Activated T-cell treated with anti-CD3 and anti-CD28 coated beads for 24 hours (primary cell): ENCODE measurements around the gene KIF26B.
"Not testable (repeated sequence)": the region's sequence is repeated elsewhere in the genome, so short reads cannot be mapped to it uniquely, and the experiment has no call there.

Experiments used
- DNase-seq: peaks from one replicate; pipeline ENCODE4 v3.0.0-alpha.2; 2020; ENCODE audit warnings: low read depth

KIF26B gene

DNA sequence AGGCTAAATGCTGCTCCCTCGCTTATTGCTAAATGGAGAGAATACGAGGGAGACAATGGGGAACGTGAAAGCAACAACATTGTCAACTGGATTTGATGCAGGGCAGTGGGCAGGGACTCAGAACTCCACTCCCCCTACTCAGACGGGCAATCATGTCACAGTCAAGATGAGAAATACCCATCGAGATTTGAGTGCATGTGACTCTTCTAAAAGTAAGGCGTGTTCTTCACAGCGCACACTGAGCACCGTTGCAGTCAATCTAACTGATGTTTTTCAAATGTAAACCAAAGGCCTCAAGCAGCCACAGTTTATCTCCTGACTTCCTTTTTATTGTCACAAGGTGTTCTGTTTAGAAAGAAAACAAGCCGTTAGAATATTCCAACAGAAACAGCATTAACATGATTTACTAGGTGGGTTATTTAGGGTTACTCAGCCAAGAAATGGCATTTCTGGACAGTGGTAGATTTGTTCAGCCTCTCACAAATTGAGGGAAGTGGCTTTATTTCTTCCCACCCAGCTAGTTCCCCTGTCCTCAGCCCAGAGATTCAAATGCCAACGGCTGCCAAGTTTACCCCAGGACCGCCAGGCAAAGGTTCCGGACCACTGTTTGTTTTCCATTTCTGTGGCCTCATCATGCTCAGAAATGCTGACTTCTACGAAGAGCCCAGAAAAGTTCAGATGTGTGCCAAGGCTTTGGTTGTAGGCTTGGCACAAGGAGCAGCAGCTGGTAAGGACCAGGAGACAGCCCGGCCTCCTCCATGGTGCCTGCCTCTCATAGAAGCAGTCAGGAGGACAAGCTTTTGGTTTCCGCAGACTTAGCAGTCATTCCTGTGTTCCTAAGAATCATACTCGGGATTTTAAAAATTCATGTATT lies 171.4 kb downstream of the KIF26B start:
- DNase-seq = no peak

DNA sequence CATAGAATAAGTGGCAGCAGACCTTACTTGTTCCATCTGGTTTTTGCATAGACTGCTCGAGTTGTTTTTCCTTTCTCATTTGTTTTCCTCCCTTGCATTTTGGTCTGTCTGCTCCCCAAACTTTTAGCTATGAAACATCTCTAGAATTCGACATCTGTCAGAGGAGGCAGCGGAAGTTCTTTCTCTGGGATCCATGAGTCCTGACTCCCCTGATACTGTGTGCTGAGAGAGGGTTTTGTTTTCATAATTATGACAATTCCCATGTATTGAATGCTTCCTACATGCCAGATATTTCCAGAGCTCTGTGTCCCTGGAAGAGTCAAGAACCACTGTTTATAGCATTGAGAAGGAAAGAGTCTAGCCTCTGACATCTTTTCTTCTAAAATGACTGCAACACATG lies 172.6 kb downstream of the KIF26B start:
- DNase-seq = no peak

DNA sequence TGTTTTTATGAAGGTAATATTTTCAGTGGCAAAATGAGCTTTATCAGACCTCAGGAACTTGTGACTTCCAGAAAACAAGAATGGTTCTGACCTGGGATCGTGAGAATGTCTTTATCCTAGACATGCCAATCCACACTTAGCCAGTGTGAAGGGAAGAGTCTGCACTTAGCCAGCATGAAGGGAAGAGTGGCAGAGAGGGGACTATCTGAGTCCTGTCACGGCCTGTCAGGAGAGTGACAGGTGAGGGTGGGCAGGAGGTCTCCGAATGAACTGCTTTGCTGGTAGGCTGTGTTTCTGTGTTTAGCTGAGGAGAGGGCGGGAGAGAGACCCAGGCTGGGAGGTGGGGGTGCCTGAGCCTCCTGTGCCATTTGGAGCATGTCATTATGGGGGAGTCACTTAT lies 173.1 kb downstream of the KIF26B start:
- no peak for DNase-seq

DNA sequence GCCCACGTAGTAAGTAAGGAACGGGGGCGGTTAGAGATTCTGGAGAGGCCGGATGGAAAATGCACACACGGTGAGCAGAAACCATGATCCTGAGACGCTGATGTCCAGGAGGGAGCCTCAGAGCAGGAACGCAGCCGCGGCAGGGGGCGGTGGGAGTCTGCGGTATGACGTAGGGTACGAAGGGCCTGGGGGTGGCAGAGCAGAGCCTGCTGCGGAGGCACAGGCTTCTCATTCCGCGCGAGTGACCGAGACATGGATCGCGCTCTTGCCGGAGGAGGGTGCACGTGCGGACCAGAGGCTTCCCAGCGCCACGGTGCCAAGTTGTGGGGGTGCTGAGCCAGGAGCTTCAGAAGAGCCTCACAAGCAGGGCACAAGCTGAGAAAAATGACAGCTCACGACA lies 176.2 kb downstream of the KIF26B start:
- no peak for DNase-seq

DNA sequence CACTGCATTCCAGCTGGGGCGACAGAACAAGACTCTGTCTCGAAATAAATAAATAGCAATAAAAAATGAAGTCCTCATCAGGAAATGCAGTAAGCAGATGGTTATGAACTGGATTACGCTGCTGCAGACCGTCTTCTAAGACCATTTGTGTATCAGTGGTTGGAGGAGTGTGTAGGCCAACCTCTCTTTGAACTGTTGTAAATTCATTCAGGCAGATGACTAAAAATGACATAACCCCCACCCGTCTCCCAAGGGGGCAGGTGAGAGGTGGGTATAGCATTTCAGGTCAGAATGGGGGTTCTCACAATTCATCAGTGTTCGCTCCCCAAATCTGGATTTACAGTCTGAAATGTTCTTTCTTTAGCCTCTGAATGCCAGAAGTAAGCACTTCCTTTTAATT lies 177.3 kb downstream of the KIF26B start:
- DNase-seq = no peak

DNA sequence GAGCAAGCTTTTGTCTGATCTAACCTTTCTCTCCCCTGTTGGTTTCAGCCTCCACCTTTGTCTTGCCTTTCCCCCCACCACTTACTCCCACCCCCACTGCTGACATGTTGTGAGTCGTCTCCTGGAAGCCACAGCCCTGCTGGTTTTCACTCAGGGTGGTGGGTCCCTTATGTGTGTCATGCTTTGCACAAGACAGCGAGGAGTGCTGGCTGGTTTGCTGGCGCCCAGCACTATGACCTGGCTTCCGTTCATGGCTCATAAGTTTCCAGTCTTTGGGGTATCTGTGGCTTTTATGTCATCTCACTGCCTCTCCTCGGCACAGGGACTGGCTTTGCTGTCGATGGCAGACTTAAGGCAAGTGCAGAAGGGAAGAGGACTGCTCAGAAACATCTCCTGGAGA lies 177.7 kb downstream of the KIF26B start:
- peak; percentile 33 for DNase-seq

DNA sequence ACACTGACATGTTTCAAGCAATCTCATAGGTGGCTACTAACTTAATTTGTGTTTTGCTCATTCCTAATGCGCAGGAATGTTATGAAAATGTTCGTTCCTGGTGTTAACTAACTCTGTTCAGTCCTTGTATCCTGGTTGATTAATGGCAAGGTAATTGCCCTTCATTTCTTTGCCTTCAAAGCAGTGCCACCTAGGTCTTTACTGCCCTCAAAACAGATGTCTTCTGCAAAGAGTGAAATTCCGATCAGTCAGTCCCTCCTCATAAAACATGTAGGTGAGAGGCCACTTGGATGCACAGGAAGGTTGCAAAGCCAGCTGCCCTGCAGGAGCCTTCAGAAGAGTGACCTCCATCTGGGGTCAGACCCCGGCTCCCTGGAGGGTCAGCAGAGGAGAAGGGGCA lies 179.4 kb downstream of the KIF26B start:
- no peak for DNase-seq

DNA sequence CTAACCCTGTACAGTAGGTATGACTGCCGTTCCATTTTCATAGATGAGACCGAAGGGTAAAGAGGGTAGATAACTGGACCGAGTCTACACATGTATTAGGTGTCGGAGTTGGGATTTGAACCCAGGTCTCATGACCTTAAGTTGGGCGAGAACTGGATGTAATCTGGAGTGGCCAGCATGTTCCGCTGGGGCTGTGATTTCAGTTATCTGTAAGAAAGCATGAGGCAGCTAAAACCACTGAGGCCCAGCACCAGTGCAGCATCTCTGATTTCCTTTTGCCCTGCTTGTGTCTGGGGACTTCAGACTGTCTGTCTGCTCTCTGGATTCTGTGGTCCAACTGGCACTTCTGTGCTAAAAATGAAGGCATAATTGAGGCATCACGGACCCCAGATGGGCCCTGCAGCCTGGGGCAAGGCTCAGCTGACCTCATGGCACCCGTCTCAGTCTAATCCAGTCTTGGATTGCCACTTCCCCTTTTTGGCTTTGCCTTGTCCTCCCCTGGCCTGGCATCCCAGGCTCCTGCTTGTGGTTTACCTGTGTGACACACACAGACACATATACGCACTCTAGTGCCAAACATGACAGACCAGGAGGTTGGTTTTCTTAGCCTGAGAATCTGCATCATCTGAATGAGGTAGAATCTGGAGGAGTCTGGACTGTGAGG lies 180.2 kb downstream of the KIF26B start:
- DNase-seq = no peak

DNA sequence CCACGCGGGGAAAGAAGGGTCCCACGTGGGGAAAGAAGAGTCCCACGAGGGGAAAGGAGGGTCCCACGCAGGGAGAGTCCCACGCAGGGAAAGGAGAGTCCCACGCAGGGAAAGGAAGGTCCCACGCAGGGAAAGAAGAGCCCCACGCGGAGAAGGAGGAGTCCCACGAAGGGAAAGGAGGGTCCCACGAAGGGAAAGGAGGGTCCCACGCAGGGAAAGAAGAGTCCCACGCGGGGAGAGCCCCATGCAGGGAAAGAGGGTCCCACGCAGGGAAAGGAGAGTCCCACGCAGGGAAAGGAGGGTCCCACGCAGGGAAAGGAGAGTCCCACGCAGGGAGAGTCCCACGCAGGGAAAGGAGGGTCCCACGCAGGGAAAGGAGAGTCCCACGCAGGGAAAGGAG lies 180.9 kb downstream of the KIF26B start:
- DNase-seq = not testable (repeated sequence)

DNA sequence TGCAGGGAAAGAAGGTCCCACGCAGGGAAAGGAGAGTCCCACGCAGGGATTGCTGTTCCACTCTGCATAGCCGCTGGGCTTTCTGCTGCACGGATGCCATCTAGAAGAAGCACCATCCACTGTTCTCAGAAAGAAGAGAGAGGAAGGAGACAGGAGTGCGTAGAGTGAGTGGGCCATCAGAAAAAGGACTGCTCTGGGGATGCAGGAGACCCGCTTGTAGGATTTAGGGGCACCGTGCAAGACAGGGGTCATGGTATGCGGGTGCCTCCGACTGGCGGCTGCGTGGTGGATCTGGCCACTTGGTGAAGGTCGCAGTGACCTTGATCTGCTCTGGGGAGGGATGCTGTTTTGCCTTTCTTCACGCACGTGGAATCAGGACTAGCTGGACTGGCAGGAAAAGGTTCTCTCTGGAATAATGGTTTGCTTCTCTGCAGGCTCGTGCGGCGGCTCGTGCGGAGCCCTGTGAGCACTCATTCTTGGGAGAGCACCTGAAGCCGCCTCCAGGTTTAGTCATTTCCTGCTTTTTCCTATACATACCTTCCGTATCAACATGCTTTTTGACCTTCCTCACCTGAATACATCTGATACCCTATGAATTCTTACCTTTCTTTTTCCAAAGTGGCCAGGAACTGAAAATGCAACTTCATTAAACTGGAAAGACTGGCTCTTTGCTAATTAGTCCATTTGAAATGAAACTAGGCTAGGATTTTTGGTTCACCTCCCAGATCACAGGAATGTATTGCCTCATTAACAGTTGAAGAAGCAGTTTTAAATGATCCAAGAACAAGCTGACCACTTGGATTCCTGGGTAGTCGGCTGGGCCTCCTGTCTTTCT lies 181.6 kb downstream of the KIF26B start:
- no peak for DNase-seq

DNA sequence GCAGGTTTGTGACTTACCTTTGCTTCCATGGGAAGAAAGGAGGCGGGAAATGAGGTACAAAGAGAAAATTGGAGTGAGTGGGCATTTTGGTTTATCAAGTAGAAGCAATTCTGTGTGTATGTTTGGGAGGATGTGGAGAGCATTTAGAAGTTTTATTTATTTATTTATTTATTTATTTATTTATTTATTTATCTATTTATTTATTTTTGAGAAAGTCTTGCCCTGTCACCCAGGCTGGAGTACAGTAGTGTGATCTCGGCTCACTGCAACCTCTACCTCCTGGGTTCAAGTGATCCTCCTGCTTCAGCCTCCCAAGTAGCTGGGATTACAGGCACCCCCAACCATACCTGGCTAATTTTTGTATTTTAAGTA lies 182.2 kb downstream of the KIF26B start:
- not testable (repeated sequence) for DNase-seq

DNA sequence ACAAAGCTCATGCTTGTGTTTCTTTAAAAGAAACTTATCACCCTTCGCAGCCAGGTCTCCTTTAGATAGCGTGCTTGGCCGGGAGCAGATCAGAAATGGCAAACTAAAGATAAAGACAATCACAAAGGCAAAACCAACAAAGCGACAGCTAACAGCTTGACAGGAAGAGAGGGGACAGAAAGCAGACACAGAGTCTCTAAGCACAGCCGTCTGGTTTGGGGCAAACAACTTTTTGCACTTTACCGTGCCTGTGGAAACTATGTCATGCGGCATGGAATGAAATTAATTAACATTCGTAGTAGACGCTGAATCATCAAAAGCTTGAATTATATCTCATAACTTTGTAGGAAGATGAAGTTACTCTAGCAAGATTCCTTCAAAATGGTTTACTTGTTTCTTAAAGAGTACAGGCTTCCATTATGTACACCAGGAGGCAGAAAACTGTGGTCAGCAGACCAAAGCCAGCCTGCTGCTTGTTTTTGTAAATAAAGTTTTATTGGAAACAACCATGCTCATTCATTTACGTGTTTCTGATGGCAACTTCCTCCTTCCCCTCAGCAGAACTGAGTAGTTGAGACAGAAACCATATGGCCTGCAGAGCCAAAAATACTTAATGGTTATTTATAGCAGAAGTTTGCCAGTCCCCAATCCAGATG lies 183.2 kb downstream of the KIF26B start:
- DNase-seq = no peak

DNA sequence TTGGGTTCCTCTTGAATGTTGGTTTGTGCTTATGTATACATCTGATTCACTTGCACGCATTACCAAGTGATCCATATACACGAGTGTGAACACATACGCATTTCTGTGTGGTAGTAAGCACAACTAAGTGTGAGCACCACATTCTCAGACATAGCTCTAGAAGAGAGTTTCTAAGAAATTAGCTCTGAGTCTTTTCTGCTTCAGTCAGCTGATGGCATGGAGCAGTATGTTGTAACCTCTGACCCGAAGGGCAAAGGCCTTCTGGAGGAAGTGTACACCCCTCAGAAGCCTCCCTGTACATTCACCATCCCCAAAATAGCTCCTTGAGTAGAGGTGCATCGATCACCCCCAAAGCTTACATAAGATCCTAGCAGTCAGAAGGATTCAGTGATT lies 183.7 kb downstream of the KIF26B start:
- no peak for DNase-seq

DNA sequence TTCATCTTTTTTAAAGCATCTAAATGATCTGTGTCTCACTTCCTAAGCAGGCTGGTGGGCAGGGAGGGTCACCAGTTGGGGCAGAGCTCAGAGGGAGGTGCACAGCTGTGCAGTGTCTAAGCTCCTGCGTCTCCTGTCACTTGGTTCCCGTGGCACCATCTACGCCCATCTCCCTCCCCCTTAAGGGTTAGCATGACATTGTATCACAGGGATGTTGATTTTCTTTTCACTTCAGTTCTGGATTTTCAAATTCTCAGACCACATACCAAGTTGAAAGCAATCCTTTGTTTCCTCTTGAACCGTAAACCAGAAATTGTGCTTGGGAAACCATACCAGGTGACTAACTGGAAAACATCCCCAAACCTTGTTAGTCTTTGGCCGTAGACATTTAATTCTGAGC lies 187.0 kb downstream of the KIF26B start:
- DNase-seq = no peak

DNA sequence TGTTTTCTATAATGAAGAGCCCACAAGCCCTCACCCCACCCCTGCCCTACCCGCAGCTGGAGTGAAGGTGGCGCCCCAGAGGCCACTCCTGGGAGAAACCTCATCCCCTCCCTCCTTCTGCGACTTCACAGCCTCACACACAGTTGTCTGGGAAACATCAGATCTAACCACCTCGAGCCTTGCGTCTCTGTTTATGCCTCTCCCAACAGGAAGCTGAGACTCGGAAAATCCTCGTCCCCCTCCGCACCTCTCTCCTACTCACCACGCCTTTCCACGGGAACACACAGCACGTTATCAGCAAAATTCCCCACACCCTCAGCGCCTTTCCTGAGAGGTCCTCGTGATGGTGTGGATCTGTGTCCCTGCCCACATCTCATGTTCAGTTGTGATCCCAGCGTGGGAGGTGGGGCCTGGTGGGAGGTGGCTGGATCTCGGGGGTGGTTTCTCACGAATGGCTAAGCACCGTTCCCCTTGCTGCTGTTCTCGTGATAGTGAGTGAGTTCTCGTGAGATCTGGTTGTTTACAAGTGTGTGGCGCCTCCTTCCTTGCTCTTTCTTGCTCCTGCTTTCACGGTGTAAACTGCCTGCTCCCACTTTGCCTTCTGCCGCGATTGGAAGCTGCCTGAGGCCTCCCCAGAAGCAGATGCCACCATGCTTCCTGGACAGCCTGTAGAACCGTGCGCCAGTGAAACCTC lies 190.6 kb downstream of the KIF26B start:
- DNase-seq = no peak

DNA sequence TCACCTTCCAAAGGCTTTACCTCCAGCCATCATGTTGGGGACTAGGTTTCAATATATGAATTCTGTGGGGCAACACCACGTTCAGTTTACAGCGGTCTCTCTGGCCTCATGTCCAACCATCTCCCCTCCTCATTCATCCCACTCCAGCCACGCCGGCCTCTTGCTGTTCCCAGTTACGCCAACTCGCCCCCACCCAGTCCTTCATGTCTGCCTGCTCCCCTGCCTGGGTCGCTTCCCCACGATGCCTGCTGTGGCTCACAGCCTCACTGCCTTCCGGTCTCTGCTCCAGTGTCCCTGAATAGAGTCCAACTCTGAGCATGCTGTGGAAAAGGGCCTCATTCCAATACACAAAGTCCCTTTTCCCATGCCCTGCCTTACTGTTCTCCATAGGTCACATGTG lies 193.8 kb downstream of the KIF26B start:
- DNase-seq = no peak

DNA sequence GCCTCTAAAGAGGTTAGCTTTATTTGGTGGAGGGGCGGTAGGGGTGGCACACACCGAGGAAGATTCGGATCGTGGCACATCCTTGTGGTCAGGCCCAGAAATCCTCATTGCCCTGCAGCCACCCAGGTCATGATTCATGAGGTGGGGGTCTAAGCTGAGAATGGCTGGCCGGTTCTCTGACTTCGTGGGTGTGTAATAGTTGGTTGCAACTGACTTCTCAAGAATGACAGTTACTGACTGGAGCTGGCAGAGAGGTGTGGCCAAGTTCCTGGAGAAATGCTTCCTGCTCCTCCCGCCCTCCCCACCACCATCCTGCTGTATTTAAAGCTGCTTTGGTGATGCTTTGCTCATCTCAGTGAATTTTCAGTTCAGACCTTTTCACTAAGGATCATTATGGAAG lies 198.6 kb downstream of the KIF26B start:
- DNase-seq = no peak

DNA sequence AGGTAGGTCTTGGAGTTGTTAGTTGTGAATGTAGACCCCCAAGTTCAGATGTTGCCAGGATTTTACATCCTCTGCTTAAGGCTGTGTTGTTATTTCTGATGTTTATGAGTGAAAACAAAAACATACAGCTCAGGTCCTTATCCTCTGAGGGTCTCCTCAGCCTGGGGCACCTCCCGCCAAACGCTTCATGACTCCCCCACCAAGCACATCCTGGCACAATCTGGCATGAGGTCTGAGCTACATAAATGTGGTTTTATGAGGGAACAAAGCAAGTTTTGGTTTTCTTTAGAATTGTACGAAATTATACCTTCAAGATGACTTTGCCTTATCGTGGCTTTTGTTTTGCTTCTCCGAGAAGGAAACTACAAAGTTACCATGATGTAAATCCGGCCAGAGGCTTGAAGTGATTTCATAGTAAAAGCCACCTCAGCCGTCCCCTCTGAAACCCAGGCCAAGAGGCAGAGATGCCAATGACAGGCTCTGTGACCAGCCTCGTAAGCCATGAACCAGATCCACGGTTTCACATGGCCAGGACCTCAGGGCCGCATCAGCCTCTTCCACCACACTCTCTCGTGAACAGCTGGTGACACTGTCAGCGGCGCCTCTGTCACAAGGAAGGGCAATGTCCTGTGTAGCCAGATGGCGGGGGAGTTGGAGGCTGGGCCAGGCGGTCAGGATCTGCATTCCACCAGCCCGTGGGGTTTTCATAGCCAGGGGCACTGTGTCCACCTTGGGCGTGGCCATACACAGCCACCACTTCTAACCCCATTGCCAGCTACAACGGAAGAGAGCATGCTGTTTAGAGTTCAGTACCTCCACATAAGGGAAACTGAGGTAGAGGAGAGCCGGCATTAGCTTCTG lies 199.4 kb downstream of the KIF26B start:
- no peak for DNase-seq

DNA sequence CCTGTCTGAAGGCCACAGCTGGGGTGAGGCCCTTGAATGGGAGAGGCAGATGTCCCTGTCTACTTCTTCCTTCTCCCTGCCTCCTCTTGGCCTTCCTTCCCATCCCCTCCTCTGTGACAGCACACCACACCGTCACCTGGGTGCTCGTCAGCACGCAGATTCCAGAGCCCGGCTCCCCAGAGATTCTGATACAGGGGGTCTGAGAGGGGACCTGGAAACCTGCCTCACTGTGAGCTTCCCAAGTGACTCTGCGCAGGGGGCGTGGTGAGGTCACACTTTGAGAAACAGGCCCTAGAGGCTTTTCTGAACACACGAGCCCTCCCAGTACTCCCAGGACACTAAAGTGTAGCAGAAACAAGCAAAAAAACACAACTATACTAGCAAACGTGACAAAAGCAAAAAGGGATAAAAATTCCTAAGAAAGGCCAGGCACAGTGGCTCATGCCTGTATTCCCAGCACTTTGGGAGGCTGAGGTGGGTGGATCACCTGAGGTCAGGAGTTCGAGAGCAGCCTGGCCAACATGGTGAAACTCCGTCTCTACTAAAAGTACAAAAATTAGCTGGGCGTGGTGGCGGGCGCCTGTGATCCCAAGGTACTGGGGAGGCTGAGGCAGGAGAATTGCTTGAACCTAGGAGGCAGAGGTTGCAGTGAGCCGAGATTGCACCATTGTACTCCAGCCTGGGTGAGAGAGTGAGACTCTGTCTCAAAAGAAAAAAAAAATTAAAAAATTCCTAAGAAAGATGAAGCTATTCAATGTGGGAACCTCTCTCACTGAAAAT lies 201.3 kb downstream of the KIF26B start:
- DNase-seq = not testable (repeated sequence)
